OCI-M1 (cell line): ENCODE results near the gene KIF1B.

ENCODE experiments used
- DNase-seq: peaks from one replicate; lab custom pipeline; 2025; lab: John Stamatoyannopoulos, UW

The KIF1B gene

DNA sequence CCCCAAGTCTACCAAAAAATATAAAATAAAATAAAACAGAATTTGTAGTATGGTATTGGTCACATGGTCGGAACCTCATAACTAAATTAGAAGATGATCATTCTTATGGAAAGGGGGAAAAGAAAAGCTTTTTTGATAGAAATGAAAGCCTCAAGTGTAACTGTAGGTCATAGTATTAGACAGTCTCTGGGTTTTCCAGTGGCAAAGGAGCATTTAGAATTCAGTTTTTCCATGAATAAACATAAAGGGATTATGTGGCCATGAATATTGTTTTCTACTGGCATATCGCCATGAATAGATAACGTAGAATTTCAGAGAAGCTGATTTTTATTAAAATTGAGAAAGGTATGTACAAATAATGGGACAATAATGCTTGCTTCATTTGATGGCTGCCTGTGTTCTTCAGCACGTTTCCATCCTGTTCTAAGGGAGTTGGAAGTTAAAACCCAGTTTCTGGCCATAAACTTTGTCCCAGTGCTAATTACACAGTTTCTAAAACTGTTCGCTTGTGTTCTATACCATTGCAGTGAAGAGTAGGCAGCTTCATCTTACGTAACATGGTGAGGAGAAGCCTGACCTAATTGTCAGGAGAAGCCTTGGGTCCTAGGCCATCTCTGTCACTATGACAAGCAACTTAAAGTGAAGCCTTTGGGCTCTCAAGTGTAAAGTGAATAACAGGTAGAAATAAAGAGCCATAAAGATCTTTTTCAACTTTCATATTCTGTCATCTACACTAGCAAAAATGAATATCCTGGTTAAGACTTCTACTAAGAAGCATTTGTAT, 118.0 kb downstream of the KIF1B start:
- DNase-seq = no peak

DNA sequence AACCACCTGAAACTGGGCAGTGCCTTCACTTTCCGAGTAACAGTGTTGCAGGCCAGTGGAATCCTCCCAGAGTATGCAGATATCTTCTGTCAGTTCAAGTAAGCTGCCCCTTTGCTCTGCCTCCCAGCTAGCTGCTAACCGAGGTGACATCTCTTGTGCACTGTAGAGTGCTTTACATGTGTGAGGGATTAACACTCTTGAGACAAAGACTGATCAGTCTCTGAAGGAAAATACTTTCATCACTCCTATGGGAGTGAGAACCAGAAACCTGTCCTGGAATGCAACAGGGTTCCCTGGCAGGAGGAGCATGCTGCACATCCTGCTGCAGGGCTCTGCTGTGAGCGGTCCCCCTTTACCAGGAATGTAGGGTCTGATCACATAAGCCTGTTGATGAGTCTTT, 127.1 kb downstream of the KIF1B start:
- no peak for DNase-seq

DNA sequence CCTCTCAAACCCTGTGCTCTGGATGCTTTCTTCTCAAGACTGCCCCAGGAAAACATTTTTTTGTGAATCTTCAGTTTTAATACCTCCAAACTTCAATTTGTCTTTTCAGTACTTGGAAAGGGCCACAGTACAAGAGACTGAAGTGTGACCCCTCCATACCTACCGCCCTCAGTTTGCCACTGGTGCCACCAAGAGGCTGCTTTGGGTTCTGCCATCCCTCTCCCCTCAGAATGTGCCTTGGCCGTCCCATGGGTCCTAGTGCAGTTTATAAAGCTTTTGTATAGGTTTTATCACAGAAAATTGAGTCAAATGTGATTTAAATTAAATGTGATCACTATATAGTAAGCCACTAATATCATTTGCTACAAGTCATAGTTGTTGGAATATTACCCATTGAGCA, 127.7 kb downstream of the KIF1B start:
- DNase-seq = peak; percentile 66

DNA sequence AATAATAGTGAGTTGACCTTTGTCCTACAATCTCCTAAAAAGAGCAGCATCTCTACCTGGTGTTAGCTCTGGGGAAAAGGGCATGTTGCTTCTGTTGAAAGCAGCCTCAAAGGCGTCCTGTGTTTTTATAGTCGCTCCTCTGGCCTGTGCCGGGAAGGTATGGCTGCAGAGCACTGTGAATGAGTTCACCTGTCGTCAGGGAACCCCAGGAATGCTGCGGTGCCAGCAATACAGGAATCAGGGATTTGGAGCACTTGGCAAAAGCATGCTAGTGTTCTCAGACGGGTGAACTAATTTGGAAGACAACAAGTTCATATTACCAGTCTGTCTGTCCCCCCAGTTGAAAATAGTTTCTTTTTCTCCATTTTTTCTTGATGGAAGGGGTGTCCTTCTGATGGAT, 128.2 kb downstream of the KIF1B start:
- no peak for DNase-seq

DNA sequence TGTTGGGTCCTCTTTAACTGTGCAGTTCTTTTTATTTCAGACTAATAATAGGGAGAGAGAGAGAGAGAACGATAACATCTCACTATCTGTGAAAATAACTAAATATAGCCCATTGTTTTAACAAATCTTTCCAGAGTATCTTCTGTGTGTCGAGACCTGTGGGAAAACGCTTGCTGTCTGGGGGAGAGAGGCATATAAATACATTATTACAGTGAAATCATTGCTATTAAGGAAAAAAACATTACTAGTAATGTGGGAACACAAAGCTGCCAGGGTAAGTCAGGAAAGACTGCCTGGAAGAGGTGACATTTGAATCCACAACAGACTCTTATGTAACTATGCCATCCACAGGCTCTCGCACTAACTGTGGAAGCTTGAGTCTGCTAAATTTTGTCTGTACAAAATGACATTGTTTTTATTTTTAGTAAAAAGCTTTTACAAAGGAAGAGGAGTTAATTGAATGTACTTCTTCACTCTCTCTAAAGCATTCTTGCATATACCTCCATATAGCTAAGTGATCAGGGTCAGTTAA, 128.7 kb downstream of the KIF1B start:
- DNase-seq = no peak

DNA sequence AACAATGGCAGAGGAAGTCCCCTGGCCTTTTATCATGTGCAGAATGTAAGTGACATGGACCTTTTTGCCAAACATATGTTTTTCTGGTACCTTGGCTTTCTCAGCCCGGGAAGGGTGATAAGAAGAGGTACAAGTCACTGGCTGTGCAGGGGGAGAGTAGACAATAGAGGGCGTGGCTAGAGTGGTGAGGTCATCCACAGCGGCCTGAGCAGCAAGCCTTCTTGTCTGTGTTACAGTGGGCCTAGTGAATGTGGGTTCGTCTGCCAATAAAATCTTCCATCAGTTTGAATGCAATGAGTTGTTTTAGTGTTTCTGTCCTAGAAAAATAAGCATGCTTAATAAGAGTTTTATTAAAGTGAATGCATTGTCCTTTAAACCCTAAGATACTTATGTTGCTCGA, 129.4 kb downstream of the KIF1B start:
- DNase-seq = peak; percentile 69

DNA sequence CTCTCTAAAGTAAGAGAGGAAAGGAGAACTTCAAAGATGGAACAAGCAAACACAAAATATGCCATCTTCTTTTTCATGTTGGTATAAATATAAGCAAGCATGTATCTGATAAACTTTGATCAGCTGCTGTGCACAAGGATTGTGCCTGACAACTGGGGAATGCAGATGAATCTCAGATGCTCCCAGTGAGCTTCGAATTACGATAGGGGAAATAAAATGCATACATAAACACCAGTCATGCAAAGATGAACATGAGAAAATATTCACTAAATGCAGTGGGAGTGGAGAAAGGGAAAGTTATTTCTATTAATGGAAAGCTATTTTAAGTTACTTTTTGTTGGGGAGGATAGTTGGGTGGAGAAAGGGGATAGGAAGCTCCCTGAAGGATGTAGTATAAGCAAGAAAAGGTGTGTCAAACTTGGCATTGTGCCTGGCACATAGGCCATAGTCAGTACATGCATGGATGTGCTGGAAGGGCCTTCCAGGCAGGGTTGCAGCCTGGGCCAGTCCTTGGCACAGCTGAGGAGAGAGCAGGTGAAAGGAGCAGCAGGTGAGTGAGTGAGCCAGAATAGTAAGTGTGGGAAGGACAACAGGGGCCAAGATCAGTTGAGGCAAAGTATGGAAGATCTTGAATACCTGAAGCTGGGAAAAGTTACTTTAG, 130.7 kb downstream of the KIF1B start:
- DNase-seq = no peak

DNA sequence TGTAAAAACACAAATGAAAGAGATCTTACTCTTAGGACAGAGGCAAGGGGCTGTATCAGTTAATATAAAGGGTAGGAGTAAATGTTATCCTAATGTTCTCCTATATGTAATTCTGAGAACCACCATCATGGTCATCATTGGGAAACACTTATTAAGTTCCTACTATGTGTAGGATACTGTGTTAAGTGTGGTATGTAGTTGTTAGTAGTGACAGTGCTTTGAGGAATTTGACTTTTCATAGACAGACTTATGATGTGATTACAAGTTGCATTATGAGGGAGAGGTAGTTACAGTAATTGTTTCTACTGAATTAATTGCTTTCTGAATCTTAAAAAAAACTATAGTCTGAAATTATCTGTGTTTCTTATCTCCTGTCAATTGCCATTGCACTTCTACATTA, 136.7 kb downstream of the KIF1B start:
- no peak for DNase-seq

DNA sequence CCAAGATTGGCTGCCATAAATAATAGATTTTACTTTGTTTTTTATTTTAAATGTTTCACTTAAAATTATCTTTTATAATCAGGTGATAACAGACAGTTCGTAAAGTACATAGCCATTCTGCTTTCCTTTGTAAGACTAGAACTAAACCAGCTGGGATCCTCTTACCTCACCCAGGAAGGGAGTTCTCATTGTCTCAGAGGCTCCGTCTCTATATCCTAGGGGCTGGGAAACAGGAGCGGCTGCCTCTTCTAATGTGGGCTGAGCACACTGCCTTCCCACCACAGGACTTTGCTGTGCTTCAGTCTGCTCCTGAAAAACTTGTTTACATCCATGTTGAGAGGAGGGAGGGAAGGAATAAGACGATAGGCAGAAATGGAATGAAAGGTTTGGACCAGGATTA, 142.9 kb downstream of the KIF1B start:
- DNase-seq = no peak

DNA sequence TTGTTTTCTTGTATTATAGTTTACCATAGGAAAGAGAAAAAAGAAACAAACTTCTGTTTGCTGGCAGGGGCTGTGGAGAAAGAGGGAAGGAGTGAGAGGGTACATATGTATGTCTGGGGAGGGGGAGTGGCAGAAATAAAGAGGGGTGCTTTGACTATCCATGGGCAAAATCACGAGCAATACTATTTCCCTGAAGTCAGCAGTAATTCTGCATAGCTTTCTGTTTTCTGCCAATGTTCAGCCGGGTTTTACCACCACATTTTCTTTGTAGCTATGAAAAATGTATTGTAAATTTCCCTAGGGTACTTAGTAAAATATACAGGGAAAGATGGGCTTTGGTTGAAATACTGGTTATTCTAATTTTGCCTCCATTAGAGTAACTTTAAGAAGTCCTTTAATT, 143.3 kb downstream of the KIF1B start:
- no peak for DNase-seq

DNA sequence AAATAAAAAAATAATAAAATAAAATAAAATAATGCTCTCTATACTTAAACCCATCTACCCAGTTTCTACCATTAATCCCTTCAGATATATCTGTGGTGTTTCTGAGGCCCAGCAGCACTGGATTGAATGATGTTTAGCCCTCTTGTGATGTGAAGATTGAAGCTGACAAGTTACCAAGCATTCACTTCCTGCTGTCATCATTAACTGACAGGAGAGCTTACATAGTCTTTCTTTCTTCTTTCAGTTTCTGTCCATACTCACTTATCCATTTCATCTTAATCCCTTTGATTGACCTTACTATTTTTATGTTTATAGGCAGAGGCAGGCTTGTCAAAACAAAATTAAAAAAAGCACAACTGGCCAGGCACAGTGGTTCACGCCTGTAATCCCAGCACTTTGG, 149.7 kb downstream of the KIF1B start:
- DNase-seq = no peak

DNA sequence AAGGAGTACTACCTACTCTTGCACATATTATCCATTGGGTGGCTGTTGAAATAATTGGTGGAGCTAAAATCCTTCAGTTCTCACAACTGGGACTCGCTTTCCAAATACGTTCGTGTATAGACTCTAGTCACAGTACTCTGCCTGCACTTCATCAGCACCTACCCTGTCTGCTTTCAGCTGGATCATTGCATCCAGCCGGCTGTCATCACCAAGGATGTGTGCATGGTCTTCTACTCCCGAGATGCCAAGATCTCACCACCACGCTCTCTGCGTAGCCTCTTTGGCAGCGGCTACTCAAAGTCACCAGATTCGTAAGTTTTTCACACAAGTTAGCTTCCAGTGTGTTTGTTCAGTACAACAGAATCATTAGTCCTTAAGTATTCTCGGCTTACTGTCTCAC, 151.1 kb downstream of the KIF1B start:
- no peak for DNase-seq

DNA sequence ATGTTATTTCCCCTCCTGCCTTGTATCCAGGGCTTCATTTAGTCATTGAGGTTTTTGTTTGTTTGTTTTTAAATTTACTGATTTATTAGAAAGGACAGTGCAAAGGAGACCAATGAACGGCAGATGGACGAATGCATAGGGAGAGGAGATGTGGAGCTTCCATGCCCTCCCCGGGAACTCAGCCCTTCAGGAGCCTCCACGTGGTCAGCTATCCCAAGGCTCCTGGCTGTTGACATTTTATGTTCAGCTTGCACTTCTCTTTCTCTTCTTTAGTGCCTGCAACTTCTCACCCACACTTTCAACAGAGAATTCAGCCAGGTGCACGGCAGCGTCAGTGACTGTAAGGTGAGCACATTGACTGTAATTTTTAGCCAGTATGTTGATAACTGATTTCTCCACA, 157.8 kb downstream of the KIF1B start:
- no peak for DNase-seq

DNA sequence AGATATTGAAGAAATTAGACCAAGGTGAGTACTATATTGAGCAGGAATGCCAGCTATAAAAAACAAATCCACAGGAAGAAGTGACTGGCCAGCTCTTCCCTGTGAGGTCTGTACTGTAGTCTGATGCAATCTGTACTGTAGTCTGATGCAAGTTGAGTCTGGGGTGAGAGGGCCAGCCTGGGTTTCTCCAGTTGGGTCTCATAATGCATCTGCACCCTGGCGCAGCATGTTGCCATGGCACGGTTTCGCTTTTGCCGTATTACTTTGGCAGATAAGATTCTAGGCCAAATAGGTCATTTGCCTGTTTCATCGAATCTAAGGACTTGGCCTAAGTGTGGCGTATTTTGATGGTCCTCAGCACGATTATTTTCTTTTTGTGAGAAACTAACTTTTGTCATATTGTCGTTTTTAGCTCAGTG, 164.1 kb downstream of the KIF1B start:
- peak; percentile 67 for DNase-seq

DNA sequence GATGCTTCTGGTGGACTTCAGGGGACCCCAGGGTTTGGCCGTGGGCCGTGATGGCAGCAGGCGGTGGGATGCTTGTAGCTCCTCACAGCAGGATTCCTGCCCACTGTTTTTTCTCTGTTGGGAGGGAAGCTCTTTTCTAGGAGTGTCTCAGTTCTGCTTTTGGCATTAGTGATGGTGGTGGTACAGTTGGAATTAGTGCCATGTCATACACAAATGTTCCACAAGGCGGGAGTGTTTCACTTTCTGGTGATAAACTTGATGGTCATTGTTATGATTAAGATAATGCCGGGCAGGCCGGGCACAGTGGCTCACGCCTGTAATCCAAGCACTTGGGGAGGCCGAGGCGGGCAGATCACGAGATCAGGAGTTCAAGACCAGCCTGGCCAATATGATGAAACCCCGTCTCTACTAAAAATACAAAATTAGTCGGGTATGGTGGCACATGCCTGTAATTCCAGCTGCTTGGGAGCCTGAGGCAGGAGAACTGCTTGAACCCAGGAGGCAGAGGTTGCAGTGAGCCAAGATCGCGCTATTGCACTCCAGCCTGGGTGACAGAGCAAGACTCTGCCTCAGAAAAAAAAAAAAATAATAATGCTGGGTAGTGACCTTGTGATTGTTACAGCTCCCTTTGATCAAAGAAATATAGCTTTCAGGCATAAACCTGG, 167.1 kb downstream of the KIF1B start:
- peak; percentile 96 for DNase-seq

DNA sequence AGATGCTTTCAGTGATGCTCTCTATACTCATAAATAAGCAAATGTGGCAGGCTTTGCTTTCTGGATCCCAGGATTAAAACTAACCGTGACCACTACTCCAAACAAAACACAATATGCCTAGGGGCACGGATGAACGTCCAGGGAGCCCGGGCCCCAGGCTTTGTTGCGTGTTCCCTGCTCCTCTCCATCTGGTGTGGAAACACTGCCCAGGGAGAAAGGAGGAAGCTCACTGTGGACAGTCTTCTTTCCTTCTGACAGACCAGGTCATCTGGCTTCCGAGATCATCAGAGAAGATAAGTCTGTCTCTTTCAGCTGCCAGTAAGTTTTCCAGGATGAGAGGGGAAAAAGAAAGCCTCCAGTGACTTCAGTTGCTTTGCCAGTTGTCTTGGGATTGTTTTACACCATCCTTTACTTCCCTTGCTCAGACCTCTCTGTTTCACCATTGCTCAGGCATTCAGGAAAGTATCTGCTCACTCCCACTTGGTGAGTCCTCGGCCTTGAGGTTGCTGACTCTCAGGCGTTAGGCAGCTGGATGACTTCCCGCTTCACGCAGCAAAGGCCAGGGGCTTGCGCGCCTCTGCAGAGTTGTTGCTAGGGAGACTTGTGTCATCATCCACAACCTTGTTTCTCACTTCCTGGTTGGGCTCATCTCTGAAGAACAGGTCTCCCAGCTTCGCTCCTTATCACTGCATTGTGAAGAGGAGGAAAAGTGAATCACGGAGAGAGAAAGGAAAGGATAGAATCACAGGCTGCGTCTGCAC, 167.9 kb downstream of the KIF1B start:
- peak; percentile 44 for DNase-seq

DNA sequence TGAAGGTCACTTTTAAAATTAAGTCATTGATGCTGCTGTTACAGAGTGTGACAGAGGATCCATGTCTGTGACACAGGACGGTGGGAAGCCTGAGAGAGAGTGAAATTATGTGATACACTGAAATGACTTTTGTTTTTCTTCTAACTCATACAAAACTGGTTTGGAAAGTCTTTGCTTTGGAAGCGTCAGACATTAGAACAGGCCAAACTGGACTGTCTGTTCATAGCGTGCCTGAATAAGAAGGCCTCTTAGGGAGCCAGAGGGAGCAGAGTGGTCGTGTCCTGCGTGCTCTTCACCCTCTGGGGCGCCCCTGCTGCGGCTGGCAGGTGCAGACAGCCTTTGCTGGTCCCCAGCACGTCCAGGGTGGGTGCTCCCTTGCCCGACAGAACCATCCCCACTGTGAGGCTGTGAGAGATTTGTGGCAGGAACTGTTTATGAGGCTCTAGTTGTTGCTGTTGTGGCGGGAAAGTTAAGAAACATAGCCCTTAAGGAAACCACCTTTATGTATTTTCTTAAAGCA, 168.8 kb downstream of the KIF1B start:
- DNase-seq = no peak

DNA sequence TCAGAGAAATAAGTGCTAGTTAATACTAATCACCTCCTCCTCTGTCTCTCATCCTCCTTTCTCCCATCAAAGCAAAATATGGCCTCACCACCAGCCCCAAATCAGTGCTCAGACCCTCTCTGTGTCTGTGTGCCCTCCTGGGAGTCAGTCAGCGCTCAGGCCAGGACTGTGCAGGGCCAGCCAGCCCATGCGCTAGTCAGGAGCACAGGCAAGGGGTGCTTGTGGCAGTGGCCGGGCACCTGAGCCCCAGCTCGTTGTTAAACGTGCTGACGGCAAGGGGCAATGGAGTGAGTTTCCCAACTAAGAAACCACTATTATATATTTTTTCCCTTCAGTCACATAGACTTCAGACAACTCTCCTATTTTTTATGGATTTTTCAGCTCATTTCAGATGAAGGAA, 169.3 kb downstream of the KIF1B start:
- no peak for DNase-seq

DNA sequence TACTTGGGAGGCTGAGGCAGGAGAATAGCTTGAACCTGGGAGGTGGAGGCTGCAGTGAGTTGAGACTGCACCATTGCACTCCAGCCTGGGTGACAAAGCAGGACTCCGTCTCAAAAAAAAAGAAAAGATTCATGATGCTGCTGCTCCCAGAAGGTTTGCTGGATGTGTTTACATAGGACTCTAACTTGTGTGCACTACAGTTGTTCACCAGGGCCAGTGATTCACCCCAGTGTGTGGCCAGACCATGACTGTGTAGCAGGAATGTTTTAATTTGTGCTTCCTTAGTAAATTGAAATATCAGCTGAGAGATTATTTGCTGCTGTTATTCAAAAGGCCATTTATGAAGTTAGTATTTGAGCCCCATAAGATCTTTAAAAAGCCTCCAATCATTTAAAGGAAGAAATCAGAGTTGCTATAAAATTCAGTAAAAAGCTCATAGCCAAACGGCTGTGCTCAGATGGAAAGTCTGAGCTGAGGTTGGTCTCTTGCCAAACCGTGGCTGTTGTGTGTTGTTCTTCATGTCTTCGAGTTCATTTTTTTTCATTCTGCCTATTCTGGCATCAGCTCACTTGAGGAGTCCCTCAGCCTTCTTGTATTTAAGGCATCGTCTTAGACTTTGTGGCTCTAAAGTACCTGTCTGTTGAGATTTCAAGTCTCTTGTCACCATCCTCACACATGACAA, 170.4 kb downstream of the KIF1B start:
- DNase-seq = no peak

DNA sequence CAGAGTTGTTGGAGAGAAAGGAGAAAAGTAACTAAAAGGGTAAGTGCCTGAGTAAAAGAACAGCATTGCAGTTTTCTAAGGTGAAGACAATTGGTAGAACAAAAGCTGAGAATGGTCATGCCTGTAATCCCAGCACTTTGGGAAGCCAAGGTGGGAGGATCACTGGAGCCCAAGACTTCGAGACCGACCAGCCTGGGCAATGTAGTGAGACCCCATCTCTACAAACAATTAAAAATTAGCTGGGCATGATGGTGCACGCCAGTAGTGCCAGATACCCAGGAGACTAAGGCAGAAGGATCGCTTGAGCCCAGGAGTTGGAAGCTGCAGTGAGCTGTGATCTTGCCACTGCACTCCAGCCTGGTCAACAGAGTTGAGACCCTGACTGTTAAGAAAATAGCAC, 173.3 kb downstream of the KIF1B start:
- DNase-seq = no peak

DNA sequence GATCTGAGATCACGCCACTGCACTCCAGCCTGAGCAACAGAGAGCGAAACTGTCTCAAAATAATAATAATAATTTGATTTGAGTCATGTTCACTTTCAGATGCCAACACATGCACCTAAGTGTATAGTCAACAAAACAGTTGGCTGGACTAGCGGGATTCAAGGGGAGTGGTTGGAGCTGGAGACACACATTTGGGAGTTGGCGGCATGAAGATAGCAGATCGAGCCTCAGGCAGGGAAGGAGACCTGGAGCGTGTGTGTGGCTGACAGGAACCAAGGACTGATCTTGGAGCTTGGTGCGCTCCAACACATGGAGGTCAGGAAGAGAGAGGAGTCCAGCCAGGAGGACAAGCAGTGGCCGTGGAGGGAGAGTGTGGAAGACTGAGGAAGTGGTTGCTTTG, 173.8 kb downstream of the KIF1B start:
- DNase-seq = no peak
